GM10266 (cell line): Measurements from ENCODE around the gene MROH7.

Source experiments
- DNase-seq: peaks from one replicate; pipeline ENCODE4 v3.0.0; 2012; ENCODE audit errors: extremely low spot score
- CTCF ChIP-seq: IDR thresholded peaks from 2 replicates; pipeline ENCODE4 v1.5.1; 2012; ENCODE audit warnings: mild to moderate bottlenecking, low read depth; ENCODE audit not compliant: control insufficient read depth, insufficient read depth; ENCODE audit errors: missing control alignments

MROH7 gene

DNA sequence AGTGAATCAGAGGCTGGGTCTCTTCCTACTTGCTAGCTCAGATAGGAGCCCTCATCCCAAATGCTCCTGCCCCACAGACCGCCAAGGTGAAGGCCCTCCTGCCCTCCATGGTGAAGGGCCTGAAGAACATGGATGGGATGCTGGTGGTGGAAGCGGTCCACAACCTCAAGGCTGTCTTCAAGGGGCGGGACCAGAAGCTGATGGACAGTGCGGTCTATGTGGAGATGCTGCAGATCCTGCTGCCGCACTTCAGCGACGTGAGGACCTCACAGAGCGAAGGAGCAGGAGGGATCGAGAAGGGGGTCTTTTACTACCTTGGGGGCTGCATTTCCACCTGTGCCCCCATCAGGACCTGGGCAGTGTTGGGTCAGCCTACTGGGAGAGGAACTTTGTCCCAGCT, 59.5 kb downstream of the MROH7 start:
- DNase-seq = no peak
- TF ChIP-seq CTCF = no peak

DNA sequence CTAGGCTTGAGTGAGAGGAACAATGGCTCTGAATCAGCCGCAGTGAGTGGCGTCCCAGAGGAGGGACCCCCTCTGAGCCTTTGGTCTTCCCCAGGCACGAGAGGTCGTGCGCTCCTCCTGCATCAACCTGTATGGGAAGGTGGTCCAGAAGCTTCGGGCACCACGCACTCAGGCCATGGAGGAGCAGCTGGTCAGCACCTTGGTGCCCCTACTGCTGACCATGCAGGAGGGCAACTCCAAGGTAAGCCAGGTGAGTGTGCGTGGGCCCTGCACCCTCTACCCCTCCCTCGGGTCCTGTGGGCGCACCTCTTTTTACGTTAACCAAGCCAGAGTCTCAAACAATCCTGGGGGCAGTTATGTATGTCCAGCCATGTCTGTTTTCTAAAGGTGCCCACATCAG, 60.4 kb downstream of the MROH7 start:
- no peak for DNase-seq
- TF ChIP-seq CTCF = no peak

DNA sequence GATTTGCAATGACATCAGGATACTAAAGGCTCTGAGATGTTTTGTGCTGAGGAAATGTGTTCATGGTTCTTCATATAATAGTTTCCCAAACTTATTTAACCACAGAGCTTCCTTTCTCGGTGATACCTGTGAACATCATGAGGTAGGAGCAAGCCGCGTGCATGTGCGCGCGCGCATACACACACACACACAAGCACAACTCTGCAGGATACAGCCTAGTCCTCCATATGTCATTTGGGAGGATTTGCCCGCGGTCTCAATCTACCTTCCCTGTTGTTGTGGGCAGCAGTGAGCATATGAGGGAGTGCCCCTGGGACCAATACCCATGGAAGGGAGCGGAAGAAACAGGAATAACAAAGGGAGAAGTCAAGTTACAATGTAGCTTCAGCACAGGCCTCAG, 61.9 kb downstream of the MROH7 start:
- no peak for DNase-seq
- no peak for TF ChIP-seq CTCF

GRCh38 chr1:54705153-54705552, 63.6 kb downstream of the MROH7 start:
- no peak for TF ChIP-seq CTCF
- no peak for DNase-seq

DNA sequence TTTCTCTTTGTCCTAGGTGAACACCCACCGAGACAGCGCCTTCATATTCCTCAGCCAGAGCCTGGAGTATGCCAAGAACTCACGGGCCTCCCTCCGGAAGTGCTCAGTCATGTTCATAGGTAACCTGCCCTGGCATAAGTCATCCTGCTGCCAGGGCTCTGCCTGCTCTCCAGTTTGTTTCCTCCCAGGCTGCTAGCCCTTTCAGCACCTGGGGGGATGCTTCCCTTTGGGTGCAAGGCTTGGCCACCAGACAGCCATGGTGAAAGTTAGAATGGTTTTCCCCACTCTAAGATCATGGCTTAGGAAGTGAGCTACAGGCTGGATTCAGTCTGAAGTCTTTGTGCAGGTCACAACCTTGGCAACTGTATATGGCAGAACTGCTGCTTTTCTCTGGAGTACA, 64.8 kb downstream of the MROH7 start:
- no peak for DNase-seq
- TF ChIP-seq CTCF = no peak

- DNase-seq = no peak
- TF ChIP-seq CTCF = no peak
These were observed 66.8 kb downstream of the MROH7 start for GRCh38 chr1:54708385-54708784.

GRCh38 chr1:54709547-54710292, 68.1 kb downstream of the MROH7 start:
- TF ChIP-seq CTCF = no peak
- no peak for DNase-seq
